NT2/D1 (cell line): ENCODE measurements around the gene ECM2.
"Not testable (repeated sequence)": the region's sequence is repeated elsewhere in the genome, so short reads cannot be mapped to it uniquely, and the experiment has no call there.

Experiments used
- SUZ12 ChIP-seq: IDR thresholded peaks from 2 replicates; pipeline ENCODE4 v1.6.1; 2011; ENCODE audit not compliant: insufficient read length, insufficient read depth; ENCODE audit errors: extremely low read depth
- YY1 ChIP-seq: IDR thresholded peaks from 2 replicates; pipeline ENCODE4 v1.6.1; 2011; ENCODE audit not compliant: insufficient read length, insufficient read depth
- ZNF274 ChIP-seq: IDR thresholded peaks from 2 replicates; pipeline ENCODE4 v1.6.1; 2011; ENCODE audit warnings: mild to moderate bottlenecking, low read depth, low read length

- TF ChIP-seq YY1, ZNF274, SUZ12: not testable (repeated sequence)
These were observed 37.8 kb upstream of the ECM2 start for GRCh38 chr9:92573612-92574011.
